Glutamatergic neuron (in vitro differentiated cells): ENCODE data around the gene STK11. TPM values are rescaled to one million over a fixed set of nuclear protein-coding genes. Genes with fewer than 3 reads are reported as not detected.
A peak's percentile ranks its signal among the peaks of the same experiment; 100 is the strongest.

Source experiments
- DNase-seq: peaks from one replicate; pipeline ENCODE4 v3.0.0; 2022
- H3K27ac Mint-ChIP-seq: one replicate; pipeline ENCODE4 v1.8.0; 2020; ENCODE audit warnings: mild to moderate bottlenecking, mixed read lengths, inconsistent platforms; ENCODE audit not compliant: unreplicated experiment
- H3K27me3 Mint-ChIP-seq: one replicate; pipeline ENCODE4 v1.8.0; 2020; ENCODE audit warnings: mild to moderate bottlenecking, moderate library complexity, mixed read lengths, inconsistent platforms; ENCODE audit not compliant: unreplicated experiment
- H3K36me3 Mint-ChIP-seq: one replicate; pipeline ENCODE4 v1.8.0; 2020; ENCODE audit warnings: mild to moderate bottlenecking, mixed read lengths, inconsistent platforms; ENCODE audit not compliant: unreplicated experiment
- H3K4me1 Mint-ChIP-seq: one replicate; pipeline ENCODE4 v1.8.0; 2020; ENCODE audit warnings: mild to moderate bottlenecking, low read depth, mixed read lengths, inconsistent platforms; ENCODE audit not compliant: unreplicated experiment
- H3K4me3 Mint-ChIP-seq: one replicate; pipeline ENCODE4 v1.8.0; 2020; ENCODE audit warnings: mild to moderate bottlenecking, mixed read lengths, inconsistent platforms; ENCODE audit not compliant: unreplicated experiment
- H3K9me3 Mint-ChIP-seq: one replicate; pipeline ENCODE4 v1.8.0; 2020; ENCODE audit warnings: mild to moderate bottlenecking, moderate library complexity, mixed read lengths, inconsistent platforms; ENCODE audit not compliant: unreplicated experiment
- total RNA-seq: library from RNA; stranded (reverse); fragmentation: NEBNext Ultra II Directional; extraction: Animal tissue kit (Norgen Biotek cat#: 25700); gene quantifications from one replicate; pipeline ENCODE4 v1.2.1, GENCODE V29; 2021; ENCODE audit not compliant: unreplicated experiment
- TF ChIP-seq, protein P1 (sequence below): fragments of 200-600 bp; sonication (generic); IDR thresholded peaks from one replicate; pipeline ENCODE4 v1.5.0; 2021; ENCODE audit not compliant: partially characterized antibody, unreplicated experiment

The STK11 gene
- total RNA-seq, 1 donor from 2014 or later, result 48.2 TPM

DNA sequence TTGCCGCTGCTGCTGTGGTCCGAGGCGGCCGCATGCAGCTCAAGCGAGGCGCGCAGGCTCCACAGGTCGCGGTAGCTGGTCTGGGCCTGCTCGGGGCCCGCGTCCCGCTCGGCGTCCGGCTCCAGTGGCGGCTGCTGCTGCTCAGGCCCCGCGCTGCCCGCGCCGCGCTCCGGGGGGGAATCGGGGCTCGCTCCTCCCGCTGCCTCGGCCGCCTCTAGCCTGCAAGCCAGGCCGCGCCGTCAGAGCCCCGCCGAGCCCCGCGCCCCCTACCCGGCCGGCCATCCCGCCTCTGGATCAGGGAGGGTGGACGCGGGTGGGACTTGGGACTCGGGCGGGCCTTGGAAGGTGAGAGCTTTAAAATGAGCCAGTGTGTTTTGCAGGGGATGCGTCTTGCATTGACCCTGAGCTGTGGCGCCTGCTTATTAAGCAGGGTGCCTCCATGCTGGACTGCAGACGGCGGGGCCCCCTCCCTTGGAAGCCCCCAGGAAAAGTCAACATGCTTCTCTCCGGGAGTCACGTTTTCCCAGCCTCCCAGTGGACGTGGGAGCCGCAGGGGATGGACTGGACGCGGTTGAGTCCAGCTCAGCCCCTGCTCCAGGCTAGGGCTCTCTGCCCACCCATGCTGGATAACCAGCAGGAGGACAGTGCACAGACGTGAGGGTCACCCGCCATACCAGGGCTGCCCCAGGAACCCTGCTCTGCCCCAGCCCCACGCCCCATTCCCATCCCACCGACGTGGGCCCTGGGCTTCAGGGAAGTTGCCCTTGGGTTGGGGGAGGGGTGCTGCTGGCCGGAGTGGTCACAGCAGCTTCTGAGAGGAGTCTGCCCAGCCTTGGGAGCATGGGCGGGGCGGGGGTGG lies 24.6 kb downstream of the STK11 start:
- H3K4me1 Mint-ChIP-seq, result peaks cover 6% of the 10 kb centered on the region
- H3K27me3 Mint-ChIP-seq, result peaks cover 7% of the 10 kb centered on the region
- no peak for DNase-seq
- no peak overlapping the region for H3K4me3 Mint-ChIP-seq
- no peak overlapping the region for H3K27ac Mint-ChIP-seq
- TF ChIP-seq, protein P1, sequence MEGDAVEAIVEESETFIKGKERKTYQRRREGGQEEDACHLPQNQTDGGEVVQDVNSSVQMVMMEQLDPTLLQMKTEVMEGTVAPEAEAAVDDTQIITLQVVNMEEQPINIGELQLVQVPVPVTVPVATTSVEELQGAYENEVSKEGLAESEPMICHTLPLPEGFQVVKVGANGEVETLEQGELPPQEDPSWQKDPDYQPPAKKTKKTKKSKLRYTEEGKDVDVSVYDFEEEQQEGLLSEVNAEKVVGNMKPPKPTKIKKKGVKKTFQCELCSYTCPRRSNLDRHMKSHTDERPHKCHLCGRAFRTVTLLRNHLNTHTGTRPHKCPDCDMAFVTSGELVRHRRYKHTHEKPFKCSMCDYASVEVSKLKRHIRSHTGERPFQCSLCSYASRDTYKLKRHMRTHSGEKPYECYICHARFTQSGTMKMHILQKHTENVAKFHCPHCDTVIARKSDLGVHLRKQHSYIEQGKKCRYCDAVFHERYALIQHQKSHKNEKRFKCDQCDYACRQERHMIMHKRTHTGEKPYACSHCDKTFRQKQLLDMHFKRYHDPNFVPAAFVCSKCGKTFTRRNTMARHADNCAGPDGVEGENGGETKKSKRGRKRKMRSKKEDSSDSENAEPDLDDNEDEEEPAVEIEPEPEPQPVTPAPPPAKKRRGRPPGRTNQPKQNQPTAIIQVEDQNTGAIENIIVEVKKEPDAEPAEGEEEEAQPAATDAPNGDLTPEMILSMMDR, result no peak
- peaks cover 11% of the 10 kb centered on the region for H3K9me3 Mint-ChIP-seq
- H3K36me3 Mint-ChIP-seq, result no peaks in the 10 kb centered on the region

DNA sequence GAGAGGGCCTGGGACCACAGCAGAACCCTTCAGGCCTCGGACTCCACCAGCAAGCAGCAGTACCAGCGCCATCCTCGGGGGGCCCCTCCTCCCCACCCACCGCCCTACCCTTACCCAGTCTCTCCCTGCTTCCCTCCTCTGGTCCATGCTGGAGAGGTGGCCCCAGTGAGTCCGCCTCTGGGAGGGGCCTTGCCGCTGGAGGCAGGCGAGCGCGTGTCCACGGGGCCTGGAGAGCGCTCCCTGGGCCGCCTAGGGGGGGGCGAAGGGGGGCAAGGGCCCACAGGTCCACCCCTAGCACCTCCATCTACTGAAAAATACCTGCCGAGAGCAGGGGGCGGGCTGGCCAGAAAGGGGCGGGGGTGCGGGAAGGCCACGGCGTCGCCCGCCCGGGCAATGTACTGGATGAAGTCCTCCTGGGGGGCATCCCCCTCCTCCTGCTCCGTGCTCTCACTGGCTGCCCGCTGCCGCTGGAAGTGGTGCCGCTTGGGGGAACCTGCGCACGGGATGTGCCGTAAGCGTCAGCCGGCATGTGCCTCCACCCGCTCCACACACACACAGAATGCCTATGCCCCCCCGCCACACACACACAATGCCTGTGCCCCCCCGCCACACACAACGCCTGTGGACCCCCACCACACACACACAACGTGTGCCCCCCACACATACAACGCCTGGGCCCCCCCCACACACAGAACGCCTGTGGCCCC lies 25.4 kb downstream of the STK11 start:
- no peak overlapping the region for H3K27ac Mint-ChIP-seq
- no peaks in the 10 kb centered on the region for H3K36me3 Mint-ChIP-seq
- peaks cover 7% of the 10 kb centered on the region for H3K27me3 Mint-ChIP-seq
- no peak for DNase-seq
- no peak overlapping the region for H3K4me3 Mint-ChIP-seq
- H3K4me1 Mint-ChIP-seq, result peaks cover 6% of the 10 kb centered on the region
- H3K9me3 Mint-ChIP-seq, result peaks cover 9% of the 10 kb centered on the region
- TF ChIP-seq, protein P1, result no peak

DNA sequence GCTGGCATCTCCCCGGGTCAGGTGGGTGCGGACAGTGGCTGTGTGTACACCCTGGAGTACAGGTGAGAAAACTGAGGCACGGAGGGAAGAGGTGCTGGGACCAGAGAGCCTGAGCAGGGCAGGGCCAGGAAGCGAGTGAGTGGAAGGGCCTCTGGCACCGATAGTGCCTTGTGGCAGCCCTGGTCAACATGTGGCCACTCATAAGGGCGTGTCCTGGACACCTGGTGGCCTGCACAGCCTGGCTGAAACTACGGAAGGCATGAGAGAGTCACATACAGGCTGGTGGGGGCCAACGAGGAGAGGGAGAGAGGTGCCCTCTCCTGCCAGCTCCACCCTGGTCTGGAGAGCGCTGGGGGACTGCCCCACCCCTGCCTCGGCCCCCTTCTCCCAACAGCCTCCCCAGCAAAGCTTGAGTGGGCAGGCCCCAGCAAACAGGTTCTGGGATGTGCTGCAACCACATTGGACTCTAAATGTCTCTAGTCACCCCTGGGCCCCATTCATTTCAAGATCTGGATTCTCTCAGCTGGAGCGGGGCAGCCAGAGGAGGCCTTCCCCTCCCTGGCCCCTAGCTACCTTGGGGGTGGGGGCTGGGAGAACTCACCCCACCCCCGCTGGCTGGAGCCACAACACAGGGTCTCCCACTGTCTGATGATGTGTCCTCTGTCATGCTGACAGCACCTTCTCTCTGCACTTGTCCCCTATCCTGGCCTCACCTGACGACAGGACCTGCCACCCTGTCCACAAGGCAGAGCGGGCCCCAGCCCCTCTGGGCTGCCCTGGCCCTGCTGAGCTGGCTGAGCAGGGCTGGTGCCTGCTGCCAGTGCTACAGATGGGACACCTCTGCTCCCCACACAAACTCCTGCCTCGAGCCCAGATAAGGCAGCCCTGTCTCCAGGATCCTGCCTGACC lies 26.4 kb downstream of the STK11 start:
- H3K27ac Mint-ChIP-seq, result peak overlapping the region; percentile 43
- H3K36me3 Mint-ChIP-seq, result no peaks in the 10 kb centered on the region
- peaks cover 9% of the 10 kb centered on the region for H3K9me3 Mint-ChIP-seq
- peaks cover 6% of the 10 kb centered on the region for H3K4me1 Mint-ChIP-seq
- peak overlapping the region; percentile 63 for H3K4me3 Mint-ChIP-seq
- TF ChIP-seq, protein P1, result no peak
- no peak for DNase-seq
- peaks cover 7% of the 10 kb centered on the region for H3K27me3 Mint-ChIP-seq

DNA sequence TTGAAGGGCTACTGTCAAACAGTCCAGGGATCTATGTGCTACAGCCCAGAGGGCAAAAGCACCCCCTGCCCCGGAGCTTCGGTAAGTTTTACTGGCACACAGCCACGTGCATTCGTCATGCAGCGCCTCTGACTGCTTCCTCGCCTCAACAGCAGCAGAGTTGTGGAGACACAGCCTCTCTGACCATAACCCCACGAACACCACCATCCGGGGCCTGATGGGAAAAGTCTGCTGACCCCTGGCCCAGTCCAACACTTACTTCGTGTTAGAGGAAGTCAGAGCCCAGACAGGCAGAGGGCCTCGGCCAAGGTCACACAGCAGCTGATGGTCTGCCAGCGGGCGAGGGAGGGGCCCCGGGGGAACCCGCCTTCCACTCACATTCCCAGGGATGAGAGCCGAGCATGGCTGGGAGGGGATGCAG lies 27.1 kb downstream of the STK11 start:
- Mint-ChIP-seq H3K9me3 (peaks cover 7% of the 10 kb centered on the region), H3K27me3 (peaks cover 7% of the 10 kb centered on the region), H3K4me1 (peaks cover 6% of the 10 kb centered on the region), H3K4me3 (peak overlapping the region; percentile 30), H3K27ac (peak overlapping the region; percentile 43), H3K36me3 (no peaks in the 10 kb centered on the region)
- TF ChIP-seq, protein P1, result no peak
- no peak for DNase-seq
